ENCODE data around the gene MTCH2. TPM values are rescaled to one million over a fixed set of nuclear protein-coding genes. Genes with fewer than 3 reads are reported as not detected.

MTCH2 gene
- total and polyA plus RNA-seq, 7 donors = 33.2 to 119 (median 44.6) TPM

DNA sequence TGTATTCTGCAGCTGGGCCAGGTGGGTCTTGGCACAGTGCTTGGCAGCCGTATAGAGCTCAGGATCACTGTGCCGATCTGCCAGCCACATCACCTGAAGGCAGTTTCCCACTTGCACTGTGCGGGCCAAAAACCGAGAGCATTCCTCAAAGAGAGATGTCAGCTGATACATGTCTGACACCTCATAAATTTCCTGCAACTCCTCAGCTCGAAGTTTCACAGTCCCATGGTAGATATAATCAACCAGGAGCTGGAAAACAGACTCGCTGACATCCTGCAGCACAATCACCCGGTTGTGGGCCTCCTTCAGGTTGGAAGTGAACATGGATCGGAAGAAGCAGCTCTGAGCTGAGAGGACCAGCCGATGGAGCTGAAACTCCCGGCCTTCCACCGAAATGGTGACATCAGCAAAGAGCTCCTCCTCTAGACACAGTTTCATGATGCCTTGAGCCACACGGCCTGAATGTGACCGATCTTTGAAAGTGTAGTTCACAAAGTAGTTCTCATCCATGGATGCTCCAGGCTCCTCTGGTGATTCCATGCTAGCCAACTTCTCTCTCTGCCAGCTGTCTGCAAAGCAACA is 64.8 kb downstream of the MTCH2 start:
- Histone ChIP-seq H3K4me3 (peak overlapping the region in 3 of 4 donors; percentile 93 to 94 (median 93)), H3K4me1 (peaks cover 0 to 38% (median 26%) of the 10 kb centered on the region in 4 donors), H3K36me3 (peaks cover 27 to 59% (median 36%) of the 10 kb centered on the region in 4 donors), H3K9me3 (no peaks in the 10 kb centered on the region), H3K27me3 (no peaks in the 10 kb centered on the region), H3K27ac (peak overlapping the region in 3 of 4 donors; percentile 87 to 89 (median 88))
- no peak for DNase-seq
- intact Hi-C loops (cut with DNase I) = loop anchor here (5.0 kb wide), 1 partner anchor 170 kb away; the partner anchor contains the start of gene SLC39A13
- WGBS, 2 donors = 83 to 86% methylated on average over 13 of the region's 13 CpGs
- TF ChIP-seq EP300 (IDR thresholded peaks at IDR 0.05) (no peak), POLR2AphosphoS5 (IDR thresholded peaks at IDR 0.05) (no peak), POLR2A (IDR thresholded peaks at IDR 0.05) (no peak)
- TF ChIP-seq, protein P1, sequence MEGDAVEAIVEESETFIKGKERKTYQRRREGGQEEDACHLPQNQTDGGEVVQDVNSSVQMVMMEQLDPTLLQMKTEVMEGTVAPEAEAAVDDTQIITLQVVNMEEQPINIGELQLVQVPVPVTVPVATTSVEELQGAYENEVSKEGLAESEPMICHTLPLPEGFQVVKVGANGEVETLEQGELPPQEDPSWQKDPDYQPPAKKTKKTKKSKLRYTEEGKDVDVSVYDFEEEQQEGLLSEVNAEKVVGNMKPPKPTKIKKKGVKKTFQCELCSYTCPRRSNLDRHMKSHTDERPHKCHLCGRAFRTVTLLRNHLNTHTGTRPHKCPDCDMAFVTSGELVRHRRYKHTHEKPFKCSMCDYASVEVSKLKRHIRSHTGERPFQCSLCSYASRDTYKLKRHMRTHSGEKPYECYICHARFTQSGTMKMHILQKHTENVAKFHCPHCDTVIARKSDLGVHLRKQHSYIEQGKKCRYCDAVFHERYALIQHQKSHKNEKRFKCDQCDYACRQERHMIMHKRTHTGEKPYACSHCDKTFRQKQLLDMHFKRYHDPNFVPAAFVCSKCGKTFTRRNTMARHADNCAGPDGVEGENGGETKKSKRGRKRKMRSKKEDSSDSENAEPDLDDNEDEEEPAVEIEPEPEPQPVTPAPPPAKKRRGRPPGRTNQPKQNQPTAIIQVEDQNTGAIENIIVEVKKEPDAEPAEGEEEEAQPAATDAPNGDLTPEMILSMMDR (IDR thresholded peaks at IDR 0.05) = no peak

GRCh38 chr11:47573321-47573720 is 69.0 kb downstream of the MTCH2 start:
- intact Hi-C loops (cut with DNase I) = no loop called here
- 88 to 92% methylated on average over 11 of the region's 11 CpGs for WGBS, 2 donors
- peaks cover 8 to 66% (median 30%) of the 10 kb centered on the region in 4 donors for H3K36me3 ChIP-seq

GRCh38 chr11:47572715-47573255 is 69.6 kb downstream of the MTCH2 start:
- Histone ChIP-seq H3K4me1 (peaks cover 0 to 19% (median 6%) of the 10 kb centered on the region in 4 donors), H3K36me3 (peaks cover 8 to 66% (median 30%) of the 10 kb centered on the region in 4 donors), H3K27ac (no peak overlapping the region), H3K4me3 (no peak overlapping the region), H3K9me3 (no peaks in the 10 kb centered on the region), H3K27me3 (no peaks in the 10 kb centered on the region)
- intact Hi-C loops (cut with DNase I) = no loop called here
- TF ChIP-seq POLR2A (IDR thresholded peaks at IDR 0.05) (no peak), EP300 (IDR thresholded peaks at IDR 0.05) (no peak), POLR2AphosphoS5 (IDR thresholded peaks at IDR 0.05) (no peak)
- TF ChIP-seq, protein P1 (IDR thresholded peaks at IDR 0.05) = no peak
- 64 to 79% methylated on average over 8 of the region's 8 CpGs for WGBS, 2 donors
- no peak for DNase-seq

More at GRCh38 chr11:47573321-47573720, 69.0 kb downstream of the MTCH2 start:
- Histone ChIP-seq H3K27ac (no peak overlapping the region), H3K9me3 (no peaks in the 10 kb centered on the region), H3K4me1 (peaks cover 0 to 24% (median 11%) of the 10 kb centered on the region in 4 donors), H3K27me3 (no peaks in the 10 kb centered on the region), H3K4me3 (no peak overlapping the region)
- no peak for DNase-seq
- TF ChIP-seq, protein P1 (IDR thresholded peaks at IDR 0.05) = no peak
- no peak for TF ChIP-seq POLR2A (IDR thresholded peaks at IDR 0.05)
- no peak for TF ChIP-seq EP300 (IDR thresholded peaks at IDR 0.05)
- TF ChIP-seq POLR2AphosphoS5 (IDR thresholded peaks at IDR 0.05) = no peak

- H3K27ac ChIP-seq = no peak overlapping the region
- no peaks in the 10 kb centered on the region for H3K27me3 ChIP-seq
- H3K4me1 ChIP-seq = peaks cover 0 to 13% (median 0%) of the 10 kb centered on the region in 4 donors
- 86 to 94% methylated on average over 1 of the region's 1 CpG for WGBS, 2 donors
- TF ChIP-seq, protein P1 (IDR thresholded peaks at IDR 0.05) = no peak
- no peak for TF ChIP-seq POLR2A (IDR thresholded peaks at IDR 0.05)
- TF ChIP-seq POLR2AphosphoS5 (IDR thresholded peaks at IDR 0.05) = no peak
- TF ChIP-seq EP300 (IDR thresholded peaks at IDR 0.05) = no peak
- peaks cover 8 to 66% (median 30%) of the 10 kb centered on the region in 4 donors for H3K36me3 ChIP-seq
- DNase-seq = no peak
- intact Hi-C loops (cut with DNase I) = no loop called here
- H3K9me3 ChIP-seq = no peaks in the 10 kb centered on the region
- no peak overlapping the region for H3K4me3 ChIP-seq
These were observed 70.5 kb downstream of the MTCH2 start for GRCh38 chr11:47571895-47572294.
